ENCODE results near the gene TULP3. TPM values are rescaled to one million over a fixed set of nuclear protein-coding genes. Genes with fewer than 3 reads are reported as not detected.

TULP3 gene
- polyA plus RNA-seq, 4 donors, result 31.1 to 39.4 (median 36.4) TPM

DNA sequence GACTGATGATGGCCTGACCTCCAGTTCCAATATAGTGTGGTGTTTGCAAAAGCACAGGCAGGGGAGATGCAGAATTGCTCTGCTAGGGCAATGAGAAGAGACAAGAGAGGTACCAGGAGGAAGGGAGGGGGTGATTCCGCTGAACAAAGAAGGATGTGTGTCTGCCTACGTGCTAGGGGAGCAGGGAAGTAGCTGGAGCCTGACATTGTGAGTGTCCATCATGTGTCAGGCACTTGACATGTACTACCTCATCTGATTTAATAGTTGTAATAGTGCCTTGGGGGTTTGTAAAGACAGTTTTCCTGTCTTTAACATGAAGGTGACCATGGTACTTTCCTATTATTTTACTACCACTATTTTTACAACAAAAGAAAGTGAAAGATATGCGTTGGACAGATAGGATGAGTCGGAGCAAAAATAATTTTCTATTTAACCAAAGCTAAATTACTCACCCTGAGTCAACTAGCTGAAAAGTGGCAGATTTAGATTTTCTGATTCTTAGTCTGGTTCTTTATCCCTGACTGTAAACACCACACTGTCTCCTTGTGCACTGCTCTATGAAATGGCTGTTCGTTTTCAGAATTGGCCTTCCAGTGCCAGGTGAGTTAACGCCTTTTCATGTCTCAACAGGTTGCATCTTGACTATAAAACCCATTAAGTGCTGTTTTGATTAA, 34.8 kb downstream of the TULP3 start:
- no peak for DNase-seq (ENCODE audit: low read depth in 4 of 4, low spot score in 3 of 4)

DNA sequence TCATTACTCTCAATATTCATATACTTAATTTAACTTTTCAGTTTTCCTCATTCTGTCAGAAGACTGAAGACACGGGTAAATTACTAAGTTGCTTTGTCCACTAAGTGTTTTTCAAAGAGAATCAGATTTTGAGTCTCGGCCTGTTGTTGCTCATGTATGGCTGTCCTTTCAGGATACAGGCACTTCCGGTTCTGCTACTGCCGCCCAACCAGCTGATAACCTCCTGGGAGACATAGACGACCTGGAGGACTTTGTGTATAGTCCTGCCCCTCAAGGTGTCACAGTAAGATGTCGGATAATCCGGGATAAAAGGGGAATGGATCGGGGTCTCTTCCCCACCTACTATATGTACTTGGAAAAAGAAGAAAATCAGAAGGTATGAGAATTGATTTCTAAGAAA, 40.2 kb downstream of the TULP3 start:
- DNase-seq (ENCODE audit: low read depth in 4 of 4, low spot score in 3 of 4), result no peak

DNA sequence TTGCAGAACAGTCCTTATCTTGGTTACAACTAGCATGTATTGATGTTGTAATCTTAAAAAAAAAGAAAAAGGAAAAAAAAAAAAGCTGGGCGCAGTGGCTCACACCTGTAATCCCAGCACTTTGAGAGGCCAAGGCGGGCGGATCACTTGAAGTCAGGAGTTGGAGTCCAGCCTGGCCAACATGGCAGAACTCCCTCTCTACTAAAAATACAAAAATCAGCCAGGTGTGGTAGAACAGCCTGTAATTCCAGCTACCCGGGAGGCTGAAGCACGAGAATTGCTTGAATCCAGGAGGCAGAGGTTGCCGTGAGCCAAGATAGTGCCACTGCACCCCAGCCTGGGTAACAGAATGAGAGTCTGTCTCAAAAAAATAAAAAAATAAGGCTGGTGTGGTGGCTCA, 42.9 kb downstream of the TULP3 start:
- no peak for DNase-seq (ENCODE audit: low read depth in 4 of 4, low spot score in 3 of 4)

DNA sequence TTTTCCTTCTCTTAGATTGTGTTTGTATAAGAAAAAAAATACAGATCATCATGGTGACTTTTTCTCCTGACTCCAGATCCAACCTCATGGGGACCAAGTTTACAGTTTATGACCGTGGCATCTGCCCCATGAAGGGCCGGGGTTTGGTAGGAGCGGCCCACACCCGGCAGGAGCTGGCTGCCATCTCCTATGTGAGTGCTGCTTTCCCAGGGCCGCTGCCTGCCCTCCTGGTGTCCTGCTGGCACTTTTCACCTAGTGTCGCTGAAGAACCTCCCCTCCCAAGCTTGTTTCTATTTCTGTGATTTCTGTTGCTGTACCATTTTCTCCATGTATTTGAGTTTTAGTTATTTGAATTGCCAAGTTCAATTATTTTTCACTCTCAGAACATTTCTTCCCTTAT, 43.7 kb downstream of the TULP3 start:
- no peak for DNase-seq (ENCODE audit: low read depth in 4 of 4, low spot score in 3 of 4)

DNA sequence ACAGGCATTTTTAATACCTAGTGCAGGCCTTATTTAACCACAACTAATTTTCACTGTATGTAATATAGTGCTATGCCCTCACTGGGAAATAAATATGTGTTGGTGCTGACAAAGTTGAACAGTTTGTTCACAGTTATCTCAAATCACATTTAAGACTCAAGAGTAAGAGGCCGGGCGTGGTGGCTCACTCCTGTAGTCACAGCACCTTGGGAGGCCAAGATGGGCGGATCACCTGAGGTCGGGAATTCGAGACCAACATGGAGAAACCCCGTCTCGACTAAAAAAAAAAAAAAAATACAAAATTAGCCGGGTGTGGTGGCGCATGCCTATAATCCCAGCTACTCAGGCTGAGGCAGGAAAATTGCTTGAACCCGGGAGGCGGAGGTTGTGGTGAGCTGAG, 45.6 kb downstream of the TULP3 start:
- DNase-seq (ENCODE audit: low read depth in 4 of 4, low spot score in 3 of 4), result no peak

DNA sequence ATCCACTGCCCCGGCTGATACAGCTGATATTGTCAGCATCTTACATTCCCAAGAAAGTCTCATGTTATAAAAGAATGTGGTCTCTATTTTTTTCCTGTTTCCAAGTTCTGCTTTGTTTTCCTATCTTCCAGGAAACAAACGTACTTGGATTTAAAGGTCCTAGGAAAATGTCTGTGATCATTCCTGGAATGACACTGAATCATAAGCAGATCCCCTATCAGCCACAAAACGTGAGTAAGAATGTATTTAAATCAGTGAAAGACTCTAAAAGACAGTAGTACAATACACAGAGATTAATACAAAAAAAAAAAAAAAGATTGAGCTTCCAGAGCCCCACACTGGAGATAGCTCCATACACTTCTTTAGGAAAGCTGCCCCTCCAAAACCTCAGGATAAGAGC, 46.8 kb downstream of the TULP3 start:
- DNase-seq (ENCODE audit: low read depth in 4 of 4, low spot score in 3 of 4), result no peak

DNA sequence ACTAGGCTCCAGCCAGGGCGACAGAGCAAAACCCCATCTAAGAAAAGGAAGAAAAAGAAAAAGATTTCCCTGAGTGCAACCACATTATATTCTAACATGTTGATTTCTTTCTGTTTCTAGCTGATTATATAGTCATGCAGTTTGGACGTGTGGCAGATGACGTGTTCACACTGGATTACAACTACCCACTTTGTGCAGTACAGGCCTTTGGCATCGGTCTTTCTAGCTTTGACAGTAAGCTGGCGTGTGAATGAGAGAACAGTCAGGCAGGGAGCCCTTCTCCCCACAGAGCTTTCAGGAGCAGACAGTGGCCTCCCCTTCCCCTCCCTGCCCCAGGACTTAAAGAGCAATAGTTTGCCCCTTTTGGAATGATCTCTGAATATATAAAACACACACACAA, 48.5 kb downstream of the TULP3 start:
- no peak for DNase-seq (ENCODE audit: low read depth in 4 of 4, low spot score in 3 of 4)

DNA sequence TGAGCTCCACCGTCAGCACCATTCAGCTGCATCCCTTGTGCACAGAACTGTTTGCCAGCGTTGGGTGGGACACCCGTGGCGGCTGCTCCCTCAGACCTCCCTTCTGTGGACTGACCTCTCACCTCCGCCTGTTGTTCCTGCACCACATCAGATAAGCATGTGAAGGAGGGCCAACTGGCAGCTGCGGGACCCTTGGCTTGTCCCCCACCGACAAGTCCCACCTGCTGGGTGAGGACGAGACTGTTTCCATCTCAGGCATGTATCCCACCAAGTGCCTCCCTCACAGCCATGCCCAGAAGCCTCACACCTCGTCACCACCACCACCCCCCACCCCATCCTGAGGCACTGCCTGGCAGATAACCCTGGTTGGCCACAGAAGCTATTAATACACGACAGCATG, 49.9 kb downstream of the TULP3 start:
- DNase-seq (ENCODE audit: low read depth in 4 of 4, low spot score in 3 of 4), result no peak

DNA sequence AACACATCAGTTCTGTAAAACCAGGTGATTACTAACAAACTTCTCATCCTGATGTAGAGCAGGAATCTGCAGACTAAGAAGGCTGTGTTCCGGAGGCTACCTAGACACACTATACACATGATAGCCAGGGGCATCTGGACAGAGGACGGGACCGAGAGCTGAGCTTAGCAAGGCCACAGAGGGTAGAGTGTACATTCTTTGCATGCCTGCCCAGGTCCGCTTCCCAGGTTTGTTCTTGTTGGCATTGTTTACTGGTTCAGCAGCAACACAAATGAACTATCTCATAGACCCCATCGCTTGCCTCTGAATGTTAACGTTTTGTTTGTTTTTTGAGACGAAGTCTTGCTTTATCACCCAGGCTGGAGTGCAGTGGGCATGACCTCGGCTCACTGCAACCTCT, 50.8 kb downstream of the TULP3 start:
- DNase-seq (ENCODE audit: low read depth in 4 of 4, low spot score in 3 of 4), result no peak

DNA sequence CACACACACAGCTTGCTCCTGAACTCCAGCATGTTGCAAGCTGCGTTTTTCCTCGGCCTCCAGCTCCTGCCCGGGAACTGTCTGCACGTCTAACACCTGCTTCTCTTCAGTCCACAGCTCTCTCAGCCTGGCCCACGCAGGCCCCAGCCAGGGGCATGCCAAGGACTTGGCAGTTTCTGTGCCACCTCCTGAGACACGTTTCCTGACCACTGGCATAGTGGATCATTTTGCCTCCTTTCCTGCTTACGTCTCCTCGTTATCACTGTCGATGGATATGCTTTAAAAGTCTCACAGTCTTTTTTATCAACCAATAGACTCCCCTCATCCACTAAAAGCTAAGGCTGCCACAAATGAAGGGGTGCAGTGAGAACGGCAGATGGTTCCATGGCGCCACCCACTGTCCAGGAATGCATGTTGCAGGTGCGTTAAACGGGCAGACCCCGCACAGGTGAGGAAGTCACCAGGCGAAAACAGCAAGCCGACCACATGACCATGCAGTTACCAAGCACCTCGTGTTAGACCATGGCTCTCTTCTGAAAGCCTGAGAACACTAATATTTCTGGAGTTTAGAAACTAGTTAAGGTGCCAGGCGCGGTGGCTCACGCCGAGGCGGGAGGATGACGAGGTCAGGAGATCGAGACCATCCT, 53.8 kb downstream of the TULP3 start:
- peak in 2 of 4 donors; percentile 20 to 47 for DNase-seq (ENCODE audit: low read depth in 4 of 4, low spot score in 3 of 4)

DNA sequence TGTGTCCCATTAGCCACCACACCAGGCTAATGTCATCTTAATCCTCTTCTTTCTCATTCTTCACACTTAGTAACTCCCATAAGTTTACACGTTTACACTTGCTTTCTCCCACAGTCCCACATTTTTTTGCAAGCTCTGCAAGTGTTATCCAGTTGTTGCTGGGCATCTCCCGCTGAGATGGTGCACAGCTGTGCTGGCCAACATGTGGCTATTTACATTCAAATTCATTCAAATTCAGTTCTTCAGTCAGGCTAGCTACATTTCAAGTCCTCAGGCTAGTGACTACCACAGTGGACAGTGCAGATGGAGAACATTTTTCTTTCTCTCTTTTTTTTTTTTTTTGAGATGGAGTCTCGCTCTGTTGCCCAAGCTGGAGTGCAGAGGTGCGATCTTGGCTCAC, 58.7 kb downstream of the TULP3 start:
- DNase-seq (ENCODE audit: low read depth in 4 of 4, low spot score in 3 of 4), result no peak

DNA sequence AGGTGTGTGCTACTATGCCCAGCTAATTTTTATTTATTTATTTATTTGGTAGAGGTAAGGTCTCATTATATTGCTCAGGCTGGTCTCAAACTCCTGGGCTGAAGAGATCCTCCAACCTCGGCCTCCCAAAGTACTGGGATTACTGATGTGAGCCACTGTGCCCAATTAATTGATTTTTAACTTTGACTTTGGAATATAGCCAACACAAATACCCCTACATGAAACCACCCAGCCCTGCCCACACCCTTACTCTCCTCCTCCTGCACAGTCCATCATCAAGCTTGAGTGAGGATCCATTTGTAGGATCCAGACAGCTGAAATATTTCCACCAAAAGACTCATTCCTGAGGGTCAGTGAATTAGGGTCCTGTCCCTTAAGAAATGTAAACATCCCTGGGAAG, 65.2 kb downstream of the TULP3 start:
- no peak for DNase-seq (ENCODE audit: low read depth in 4 of 4, low spot score in 3 of 4)

DNA sequence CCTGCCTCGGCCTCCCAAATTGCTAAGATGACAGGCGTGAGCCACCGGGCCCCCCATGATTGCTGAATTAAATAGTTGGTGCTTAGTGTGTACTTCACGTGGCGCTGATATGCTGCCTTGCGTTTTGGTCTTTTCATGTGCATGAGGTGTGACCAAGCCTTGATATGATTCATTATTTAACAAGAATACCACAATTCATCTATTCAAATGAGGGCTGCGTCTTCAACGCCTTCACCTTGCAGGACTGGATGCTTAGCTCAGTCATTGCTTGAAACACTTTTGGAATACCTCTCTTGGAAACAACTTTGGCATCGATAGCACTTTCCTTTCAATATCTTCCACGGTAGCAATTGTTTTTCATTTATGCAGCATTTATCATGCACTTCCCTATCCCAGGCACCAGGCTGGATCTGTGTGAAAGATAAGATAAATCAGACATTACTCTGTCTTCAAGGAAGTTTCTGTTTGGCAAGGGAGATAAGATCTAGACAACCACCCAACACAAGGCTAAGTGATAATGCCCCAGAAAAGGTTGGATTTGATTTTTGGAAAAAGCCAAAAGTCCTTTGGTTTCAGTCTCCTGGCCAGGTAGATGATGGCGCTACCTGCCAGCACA, 67.2 kb downstream of the TULP3 start:
- DNase-seq (ENCODE audit: low read depth in 4 of 4, low spot score in 3 of 4), result no peak

DNA sequence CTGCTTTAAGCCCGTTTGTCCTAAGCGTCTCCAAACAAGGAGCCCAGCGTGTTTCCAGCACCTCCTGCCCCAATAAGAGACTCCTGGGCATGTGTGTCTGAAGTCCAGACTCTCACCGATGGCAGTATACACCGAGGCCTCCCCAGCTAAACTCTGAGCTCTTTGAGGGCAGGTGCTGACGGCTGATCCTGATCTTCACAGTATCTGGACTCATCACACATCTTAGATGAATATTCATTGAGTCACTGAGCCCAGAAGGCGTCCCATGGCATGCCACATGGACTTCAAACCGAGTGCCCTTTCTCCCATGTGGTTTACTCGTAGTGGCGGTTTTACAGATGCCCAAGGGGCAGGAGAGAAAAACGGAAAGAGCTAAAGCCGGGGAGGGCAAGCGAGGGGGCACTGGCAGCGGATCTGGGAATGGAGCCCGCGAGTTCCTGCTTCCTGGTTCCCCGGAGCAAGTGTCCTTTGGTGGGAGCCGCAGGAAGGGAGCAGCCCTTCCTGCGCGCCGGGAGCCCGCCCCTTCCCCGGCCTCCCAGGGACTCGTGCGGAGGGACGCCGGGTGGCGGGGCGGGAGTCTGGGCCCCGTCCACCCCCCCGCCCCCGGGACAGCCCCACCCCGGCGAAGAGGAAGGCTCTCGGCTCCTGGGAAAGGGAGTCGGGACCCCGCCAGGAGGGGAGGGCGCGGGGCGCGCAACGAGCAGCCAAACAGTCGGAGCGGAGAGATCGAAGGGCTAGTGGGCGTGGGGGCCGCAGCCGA, 67.9 kb downstream of the TULP3 start:
- DNase-seq (ENCODE audit: low read depth in 4 of 4, low spot score in 3 of 4), result peak in 2 of 4 donors; percentile 20 to 35

DNA sequence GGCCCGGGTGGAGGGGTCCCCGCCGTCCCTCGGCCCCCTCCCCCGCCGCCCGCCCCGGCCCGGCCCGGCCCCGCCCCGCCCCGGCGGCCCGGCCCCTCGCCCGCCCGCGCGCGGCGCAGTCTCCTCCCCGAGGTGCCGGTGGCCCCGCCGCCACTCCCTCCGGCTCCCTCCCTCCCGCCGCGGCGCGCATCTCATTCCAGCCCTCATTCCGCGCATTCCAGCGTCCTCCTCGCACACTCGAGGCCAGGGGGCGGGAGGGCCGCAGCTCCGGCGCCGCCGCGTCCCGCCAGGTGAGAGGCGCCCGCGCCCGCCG, 68.5 kb downstream of the TULP3 start, which contains the start of gene TEAD4:
TSS of gene TEAD4 (plus strand) at position 206 of the 313 bp plus-strand sequence.
- peak in 3 of 4 donors; percentile 54 to 70 (median 60) for DNase-seq (ENCODE audit: low read depth in 4 of 4, low spot score in 3 of 4)

DNA sequence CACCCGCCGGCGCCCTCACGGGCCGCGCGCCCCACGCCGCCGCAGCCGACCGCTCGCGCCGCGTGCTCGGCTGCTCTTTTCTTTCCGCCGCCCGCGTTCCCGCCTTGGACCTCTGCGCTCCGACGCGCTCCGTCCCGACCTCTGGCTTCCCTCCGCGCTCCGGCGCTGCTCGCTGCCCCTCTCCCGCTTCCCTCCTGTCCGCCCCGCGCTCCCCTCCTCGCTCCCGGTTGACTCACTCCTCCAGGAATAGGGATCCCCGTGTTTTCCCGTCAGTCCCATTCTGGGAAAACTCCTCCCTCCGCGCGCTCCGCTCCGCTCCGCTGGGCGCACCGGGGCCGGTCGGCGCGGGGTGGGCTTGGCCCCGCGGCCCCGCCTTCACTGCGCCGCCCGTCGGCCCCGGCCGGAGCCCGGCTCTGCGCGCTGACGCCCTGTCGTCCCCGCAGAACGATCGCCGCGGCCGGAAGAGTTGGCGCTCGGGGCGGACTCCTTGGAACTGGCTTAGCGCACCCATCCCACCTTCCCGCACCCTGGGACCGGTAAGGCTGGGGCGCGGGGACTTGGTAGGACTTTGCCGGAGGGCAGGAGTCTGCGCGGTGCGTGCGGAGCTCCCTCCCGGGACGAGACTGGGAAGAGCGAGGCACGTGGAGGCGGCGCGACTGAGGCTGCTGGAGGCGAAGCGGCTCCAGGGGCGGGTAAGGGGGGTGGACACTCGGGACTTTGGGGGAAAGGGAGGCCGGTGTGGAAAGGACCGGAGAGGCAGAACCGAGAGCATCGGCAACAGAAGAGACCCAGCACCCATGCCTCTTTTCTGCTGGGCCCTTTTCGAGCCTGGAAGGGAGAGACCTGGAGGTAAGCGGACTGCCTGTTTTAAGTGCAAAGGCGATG, 69.1 kb downstream of the TULP3 start:
- peak in 1 of 4 donors; percentile 32 for DNase-seq (ENCODE audit: low read depth in 4 of 4, low spot score in 3 of 4)

DNA sequence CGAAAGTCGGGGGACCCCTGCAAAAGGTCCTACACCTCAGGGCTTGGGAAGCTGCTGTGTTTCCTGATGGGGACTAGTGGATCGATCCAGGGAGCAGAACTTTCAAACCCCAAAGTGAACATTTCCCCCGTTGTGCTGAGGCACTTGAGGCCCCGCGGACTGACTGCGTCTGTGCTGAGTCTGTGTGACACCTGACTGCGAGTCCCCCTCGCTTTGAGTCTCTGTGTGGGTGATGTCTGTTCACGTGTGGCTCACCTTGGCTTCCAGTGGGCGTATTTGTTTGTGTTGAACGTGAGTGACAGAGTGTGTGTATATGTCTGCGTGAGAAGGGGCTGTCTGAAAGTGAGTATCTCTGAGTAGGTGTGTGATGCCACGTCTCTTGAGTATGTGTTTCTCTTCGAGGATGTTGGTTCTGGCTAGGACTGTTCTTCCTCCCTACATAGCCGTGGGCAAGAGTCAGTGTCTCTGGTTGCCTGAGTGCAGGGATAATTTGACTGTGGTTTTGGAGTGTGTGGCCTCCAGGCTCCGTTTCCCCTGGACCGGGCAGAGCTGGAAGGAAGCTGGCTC, 69.8 kb downstream of the TULP3 start:
- DNase-seq (ENCODE audit: low read depth in 4 of 4, low spot score in 3 of 4), result peak in 1 of 4 donors; percentile 18

DNA sequence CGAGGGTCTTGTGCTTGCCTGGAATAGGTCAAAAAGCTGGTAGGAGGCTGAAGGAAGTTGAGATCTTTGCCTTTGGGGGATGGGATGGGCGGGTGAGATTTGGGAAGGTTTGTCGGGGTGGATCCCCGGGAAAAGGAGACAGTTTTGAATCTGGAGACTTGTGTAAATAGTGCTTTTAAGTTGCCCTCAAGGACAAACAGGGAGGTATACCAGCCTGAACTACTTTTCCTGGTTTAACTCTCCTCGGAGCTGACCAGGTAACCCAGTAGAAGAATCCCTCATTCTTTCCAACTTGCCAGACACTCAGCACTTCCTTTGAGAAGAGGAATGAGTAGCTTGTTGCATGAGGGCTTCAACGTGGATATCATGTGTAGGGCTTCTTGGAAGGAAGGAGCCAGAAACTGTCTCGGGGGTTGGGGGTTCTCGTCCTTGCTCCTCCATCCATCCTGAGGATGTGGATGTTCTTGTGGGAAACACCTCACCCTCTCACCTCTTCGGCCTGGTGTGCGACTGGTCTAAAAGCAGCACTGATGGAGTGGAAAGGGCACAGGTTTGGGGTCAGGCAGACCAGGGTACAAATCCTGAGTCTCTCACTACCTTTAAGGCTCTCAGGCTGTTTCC, 70.4 kb downstream of the TULP3 start:
- no peak for DNase-seq (ENCODE audit: low read depth in 4 of 4, low spot score in 3 of 4)

DNA sequence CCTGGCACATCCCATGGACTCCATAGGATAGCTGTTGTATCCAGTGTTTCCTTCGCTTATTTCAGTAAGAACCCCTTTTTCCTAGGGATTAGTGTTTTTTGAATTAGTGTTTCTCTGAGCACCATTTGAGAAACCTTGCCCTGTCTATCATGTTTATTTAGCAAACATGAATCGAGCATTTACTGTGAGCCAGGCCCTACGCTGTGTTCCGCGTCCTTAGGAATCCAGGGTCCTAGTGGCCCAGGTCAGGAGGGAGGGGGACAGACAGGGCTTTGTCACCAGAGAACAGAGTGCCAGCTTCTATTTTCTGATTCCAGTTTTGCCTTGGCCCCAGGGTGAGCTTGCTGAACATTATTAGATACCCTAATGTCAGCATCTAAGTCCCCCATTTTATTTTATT, 71.0 kb downstream of the TULP3 start:
- DNase-seq (ENCODE audit: low read depth in 4 of 4, low spot score in 3 of 4), result no peak

Measured in right renal pelvis (tissue), 4 donors.